ENCODE results near the gene FBLN7.
"Not testable (repeated sequence)": the region's sequence is repeated elsewhere in the genome, so short reads cannot be mapped to it uniquely, and the experiment has no call there.

FBLN7 gene

GRCh38 chr2:112138159-112139032, at the start of gene FBLN7:
Gene FBLN7, plus strand, starts transcription at chr2:112138385. Its CDS starts 271 bp downstream, at chr2:112138656.
- intact Hi-C loops (cut with DNase I), result no loop called here
- no peak for DNase-seq

GRCh38 chr2:112089375-112089774, 48.8 kb upstream of the FBLN7 start:
- no peak for DNase-seq
- intact Hi-C loops (cut with DNase I), result no loop called here

DNA sequence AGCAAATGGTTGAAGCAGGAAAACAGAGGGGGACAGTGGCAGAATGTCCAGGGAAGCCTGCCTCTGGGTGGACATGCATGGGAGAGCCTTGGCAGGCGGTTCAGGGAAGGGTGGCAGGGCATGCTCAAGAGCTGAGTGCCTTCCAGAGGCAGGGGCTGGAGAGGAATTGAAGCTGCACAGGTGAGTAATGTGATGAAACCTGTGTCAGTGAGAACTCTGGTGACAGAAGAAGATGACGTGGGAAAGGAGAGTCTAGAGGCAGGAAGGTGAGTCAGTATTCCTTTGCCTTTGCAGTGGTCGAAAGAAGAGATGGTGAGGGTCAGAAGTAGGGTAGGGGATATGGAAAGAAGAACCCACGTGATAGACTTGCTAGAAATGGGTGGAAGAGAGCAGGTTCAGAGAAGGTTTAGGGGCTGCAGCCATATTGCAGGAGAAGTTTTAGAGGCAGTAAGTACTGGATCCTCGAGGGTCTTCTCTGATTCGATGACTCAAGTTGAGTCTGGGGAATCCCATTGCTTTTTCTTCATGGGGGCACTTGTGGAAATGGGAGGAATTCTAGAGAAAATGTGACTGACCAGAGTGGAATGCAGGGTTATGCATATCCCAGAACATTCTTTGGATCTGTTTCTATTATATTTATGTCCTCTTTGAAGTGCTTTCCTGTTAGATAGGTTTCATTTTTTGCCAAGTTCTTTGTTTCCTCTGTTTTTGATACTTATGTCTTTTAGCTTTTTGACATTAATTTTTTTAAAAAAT, 45.7 kb upstream of the FBLN7 start:
- no peak for DNase-seq
- intact Hi-C loops (cut with DNase I), result no loop called here

GRCh38 chr2:112093216-112093615, 45.0 kb upstream of the FBLN7 start:
- no peak for DNase-seq
- intact Hi-C loops (cut with DNase I), result no loop called here

GRCh38 chr2:112095681-112096080, 42.5 kb upstream of the FBLN7 start:
- no peak for DNase-seq

GRCh38 chr2:112096098-112096497, 42.1 kb upstream of the FBLN7 start:
- intact Hi-C loops (cut with DNase I), result no loop called here
- no peak for DNase-seq

More at GRCh38 chr2:112095681-112096080, 42.5 kb upstream of the FBLN7 start:
- intact Hi-C loops (cut with DNase I), result no loop called here

DNA sequence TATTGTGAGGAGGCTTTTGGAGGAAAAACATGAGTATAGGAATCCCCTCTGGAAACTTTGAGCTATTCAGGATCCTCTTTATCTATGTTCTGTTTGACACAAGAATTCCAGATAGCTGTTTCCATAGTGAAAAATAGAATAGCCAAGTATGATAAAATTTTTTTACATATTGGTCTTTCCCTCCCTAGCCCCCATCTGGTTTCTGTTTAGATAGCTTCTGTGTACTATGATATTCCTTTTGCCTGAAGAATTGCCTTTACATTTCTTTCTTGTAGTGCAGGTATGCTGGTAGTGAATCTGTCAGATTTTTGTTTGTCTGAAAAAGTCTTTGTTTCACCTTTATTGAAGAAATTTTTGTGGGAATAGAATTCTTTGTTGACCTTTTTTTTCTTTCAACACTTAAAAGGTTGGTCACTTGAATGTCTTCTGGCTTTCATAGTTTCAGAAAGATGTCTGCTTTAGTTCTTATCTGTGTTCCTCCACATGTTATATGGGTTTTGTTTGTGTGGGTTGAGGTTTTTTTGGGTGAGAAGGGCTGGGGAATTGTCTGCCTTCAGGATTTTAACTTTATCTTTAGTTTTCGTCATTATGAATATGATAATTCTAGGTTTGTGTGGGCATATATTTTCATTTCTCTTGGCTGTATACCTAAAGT, 29.9 kb upstream of the FBLN7 start:
- intact Hi-C loops (cut with DNase I), result no loop called here
- no peak for DNase-seq

DNA sequence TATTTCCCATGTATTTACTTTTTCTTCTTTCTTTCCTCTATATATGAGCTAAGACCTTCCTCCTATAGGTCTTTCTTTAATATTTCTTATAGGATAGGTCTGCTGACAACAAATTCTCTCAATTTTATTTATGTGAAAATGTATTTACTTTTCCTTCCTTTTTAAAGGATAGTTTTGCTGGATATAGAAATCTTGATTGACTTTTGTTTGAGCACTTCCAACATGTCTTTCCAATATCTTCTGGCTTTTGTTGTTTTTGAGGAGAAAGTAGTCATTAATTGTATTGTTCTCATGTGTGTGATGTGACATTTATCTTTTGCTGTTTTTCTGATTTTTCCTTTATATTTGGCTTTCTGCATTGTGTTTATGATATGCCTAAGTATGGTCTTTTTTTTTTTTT, 28.9 kb upstream of the FBLN7 start:
- DNase-seq, result no peak
- intact Hi-C loops (cut with DNase I), result no loop called here

DNA sequence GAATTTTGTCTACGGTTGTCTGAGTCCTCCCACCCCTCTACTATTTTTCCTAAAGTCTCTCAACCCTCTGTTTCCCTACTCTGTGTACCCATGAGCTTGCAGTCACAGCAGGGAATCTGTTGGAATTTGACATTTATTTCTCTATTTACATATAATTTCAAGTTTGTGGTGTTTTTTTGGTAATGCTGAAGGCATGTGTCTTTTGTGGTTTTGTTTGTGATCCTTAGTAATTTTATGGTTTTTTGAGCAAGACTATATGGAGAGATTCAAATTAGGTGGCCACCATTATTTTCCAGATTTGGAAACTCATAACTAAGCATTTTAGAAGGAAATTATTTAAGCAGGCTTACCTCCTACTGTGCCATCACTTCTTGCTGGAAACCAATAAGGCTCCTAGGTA, 27.2 kb upstream of the FBLN7 start:
- intact Hi-C loops (cut with DNase I), result no loop called here
- DNase-seq, result no peak

DNA sequence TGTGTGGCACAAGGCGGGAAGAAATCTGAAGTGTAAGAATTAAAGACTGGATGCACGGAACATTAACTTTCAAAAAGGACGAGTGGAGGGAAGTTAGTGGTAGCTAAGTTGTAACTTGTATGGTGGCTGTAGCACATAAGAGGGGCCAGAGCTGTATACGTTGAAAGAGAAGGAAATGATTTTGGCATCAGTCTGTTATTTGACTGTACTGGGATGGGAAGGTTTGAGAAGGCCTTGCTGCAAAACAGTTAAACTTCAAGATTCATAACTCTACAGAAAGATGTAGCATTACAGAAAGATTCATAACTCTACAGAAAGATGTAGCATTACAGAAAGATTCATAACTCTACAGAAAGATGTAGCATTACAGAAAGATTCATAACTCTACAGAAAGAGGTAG, 24.8 kb upstream of the FBLN7 start:
- intact Hi-C loops (cut with DNase I); DNase-seq: not testable (repeated sequence)

DNA sequence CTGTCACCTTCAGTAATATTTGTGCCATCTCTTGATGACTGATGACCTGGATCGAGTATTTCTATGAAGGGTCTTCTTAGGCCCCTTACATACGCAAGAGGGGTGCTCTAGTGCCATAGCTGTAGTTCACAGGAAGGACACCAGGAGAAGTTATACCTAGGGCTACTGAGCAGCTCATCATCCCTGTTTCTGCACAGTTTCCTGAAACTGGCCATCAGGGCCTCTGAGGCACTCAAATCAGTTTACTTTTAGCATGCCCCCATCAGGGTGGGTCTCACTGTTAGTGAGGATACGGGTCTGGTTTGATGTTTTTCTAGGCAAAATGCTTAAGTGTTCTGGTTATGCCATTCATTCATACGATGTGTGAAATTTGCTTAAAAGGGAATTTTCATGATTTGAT, 20.0 kb upstream of the FBLN7 start:
- intact Hi-C loops (cut with DNase I), result no loop called here
- DNase-seq, result no peak

DNA sequence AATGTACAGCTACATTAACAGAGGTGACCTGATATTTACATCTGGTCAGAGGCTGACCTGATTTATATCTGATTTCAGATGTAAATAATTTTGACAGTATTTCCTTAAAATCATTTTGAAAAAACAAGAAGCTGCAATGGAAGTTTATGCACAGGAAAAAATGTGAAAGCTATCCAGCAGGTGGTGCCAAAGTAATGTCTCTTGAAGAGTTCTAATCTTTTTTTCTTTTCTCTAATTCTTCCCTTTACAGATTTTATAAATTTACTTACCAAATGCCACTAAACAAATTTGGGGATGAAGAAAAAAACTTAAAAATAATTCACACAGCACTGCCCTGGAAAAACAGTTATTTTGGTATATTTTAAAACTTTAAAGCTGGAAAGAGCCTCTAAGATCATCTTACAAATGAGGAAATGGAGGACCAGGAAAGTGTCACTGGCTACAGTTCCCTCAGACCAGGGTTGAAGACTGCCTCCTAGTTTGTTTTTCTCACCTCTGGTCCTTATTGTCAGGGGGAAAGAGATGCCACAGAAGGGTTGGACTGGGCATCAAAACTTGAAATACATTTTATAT, 16.4 kb upstream of the FBLN7 start:
- intact Hi-C loops (cut with DNase I), result no loop called here

GRCh38 chr2:112129060-112129459, 9.1 kb upstream of the FBLN7 start:
- no peak for DNase-seq
- intact Hi-C loops (cut with DNase I), result no loop called here

More for the DNA sequence above, 16.4 kb upstream of the FBLN7 start:
- DNase-seq, result no peak

- intact Hi-C loops (cut with DNase I), result no loop called here
- DNase-seq, result no peak
Measured at GRCh38 chr2:112133344-112133743, 4.8 kb upstream of the FBLN7 start.

- no peak for DNase-seq
- intact Hi-C loops (cut with DNase I), result no loop called here
Measured at GRCh38 chr2:112134120-112134519, 4.1 kb upstream of the FBLN7 start.

DNA sequence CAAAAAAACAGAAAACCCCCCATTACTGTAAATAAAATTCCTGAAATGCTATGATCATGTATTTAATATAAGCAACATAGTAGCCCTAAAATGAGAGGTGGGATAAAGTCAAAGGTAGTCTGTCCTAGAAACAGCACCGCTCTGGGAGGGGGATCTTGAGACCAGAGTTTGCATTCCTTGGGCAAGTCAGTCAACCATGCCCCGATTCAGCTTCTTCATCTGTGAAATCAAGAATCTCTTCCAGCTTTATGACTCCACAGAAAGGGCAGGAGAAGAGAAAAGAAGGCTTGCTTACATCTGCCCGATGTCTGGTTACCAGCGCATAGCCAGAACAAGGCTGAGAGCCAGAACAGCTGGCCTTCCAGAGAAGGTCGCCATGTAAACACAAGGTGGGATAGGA, 2.1 kb upstream of the FBLN7 start:
- no peak for DNase-seq
- intact Hi-C loops (cut with DNase I), result no loop called here

DNA sequence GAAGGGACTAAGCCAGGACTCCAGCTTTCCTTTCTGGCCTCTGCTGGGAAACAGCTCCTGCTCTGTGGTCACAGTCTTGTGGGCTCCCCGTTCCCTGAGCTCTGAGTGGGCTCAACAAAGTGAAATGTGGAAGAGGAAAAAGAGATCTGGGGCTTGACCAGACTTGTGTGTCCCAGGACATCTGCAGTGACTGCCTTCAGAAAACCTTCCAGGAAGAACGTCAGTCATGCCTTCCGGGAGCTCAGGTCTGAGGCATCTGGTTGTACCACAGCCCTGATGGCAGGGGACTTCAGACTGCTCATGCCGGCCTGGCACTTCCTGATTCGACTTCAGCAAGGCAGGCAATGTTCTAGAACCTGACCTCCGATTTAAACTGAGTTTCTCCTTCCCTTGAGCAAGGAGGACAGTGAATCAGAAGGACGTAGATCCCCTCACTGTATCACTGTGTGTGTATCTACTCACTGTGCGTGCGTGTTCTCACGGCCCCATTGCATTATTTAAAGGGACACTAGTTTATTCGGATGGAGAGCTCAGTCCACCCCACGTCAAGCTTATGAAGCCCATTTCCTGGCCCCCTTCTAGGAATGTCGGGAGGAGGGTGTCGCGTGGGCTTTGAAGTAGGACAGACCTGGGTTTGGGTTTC, 548 bp upstream of the FBLN7 start:
- no peak for DNase-seq
- intact Hi-C loops (cut with DNase I), result no loop called here

GRCh38 chr2:112139033-112139614, 939 bp downstream of the FBLN7 start:
- intact Hi-C loops (cut with DNase I); DNase-seq: not testable (repeated sequence)

- intact Hi-C loops (cut with DNase I); DNase-seq: not testable (repeated sequence)
Measured at GRCh38 chr2:112139661-112140204, 1.5 kb downstream of the FBLN7 start.
